ENCODE data around the gene PPP2R2C. TPM values are rescaled to one million over a fixed set of nuclear protein-coding genes. Genes with fewer than 3 reads are reported as not detected.

The PPP2R2C gene
- total RNA-seq, 1 experiment from 2014 or later = 8.1 TPM

GRCh38 chr4:6466756-6467381 is 5.5 kb downstream of the PPP2R2C start:
- Histone ChIP-seq H3K4me2 (ENCODE audit: insufficient read depth, insufficient read length, low read length) (no peak overlapping the region), H3K79me2 (ENCODE audit: insufficient read depth, low read length) (no peaks in the 10 kb centered on the region), H3K4me1 (ENCODE audit: insufficient read depth, low read length) (no peaks in the 10 kb centered on the region), H3K9ac (ENCODE audit: extremely low read depth, insufficient read length, low read length) (no peak overlapping the region), H3K23ac (ENCODE audit: insufficient read length, low read depth, low read length) (no peak overlapping the region), H3T11ph (ENCODE audit: low read length) (no peak overlapping the region), H3K4ac (ENCODE audit: low read depth, low read length) (no peak overlapping the region), H2BK5ac (ENCODE audit: insufficient read length, low read length) (no peak overlapping the region), H3K23me2 (ENCODE audit: insufficient read length, low read depth, low read length, poor library complexity, severe bottlenecking) (no peaks in the 10 kb centered on the region), H4K91ac (ENCODE audit: insufficient read length, low read depth, low read length) (no peak overlapping the region), H2AFZ (ENCODE audit: low read length) (no peak overlapping the region), H4K5ac (ENCODE audit: insufficient read length, low read depth, low read length) (no peak overlapping the region), H3K27me3 (ENCODE audit: insufficient read depth, low read length) (peaks cover 11% of the 10 kb centered on the region; the same call in 1 of the 2 replicates), H4K8ac (replicated peaks; ENCODE audit: insufficient read length, low read depth, low read length) (no peak overlapping the region), H2AK5ac (ENCODE audit: insufficient read length, low read length) (no peak overlapping the region), H3K27ac (ENCODE audit: insufficient read length, low read depth, low read length) (no peak overlapping the region), H3K18ac (ENCODE audit: insufficient read length, low read depth, low read length) (no peak overlapping the region), H2BK12ac (ENCODE audit: insufficient read length, low read depth, low read length) (no peak overlapping the region), H3K9me3 (ENCODE audit: control insufficient read depth, low read depth, low read length) (no peaks in the 10 kb centered on the region), H3K56ac (ENCODE audit: insufficient read length, low read depth, low read length) (no peak overlapping the region), H3K79me1 (ENCODE audit: insufficient read depth, low read depth, low read length, poor library complexity, severe bottlenecking) (no peaks in the 10 kb centered on the region), H2BK15ac (ENCODE audit: low read depth, low read length) (no peak overlapping the region), H2BK20ac (ENCODE audit: low read depth, low read length, poor library complexity, severe bottlenecking) (no peak overlapping the region), H3K14ac (ENCODE audit: insufficient read depth, low read length) (no peak overlapping the region), H4K20me1 (ENCODE audit: control insufficient read depth, insufficient read depth, insufficient read length) (peaks cover 4% of the 10 kb centered on the region), H2BK120ac (ENCODE audit: low read depth, low read length, poor library complexity, severe bottlenecking) (no peak overlapping the region)
- Mint-ChIP-seq H3K36me3 (ENCODE audit: insufficient read depth in 1 of 3, low read depth in 3 of 3) (no peaks in the 10 kb centered on the region), H3K27ac (no peak overlapping the region; a peak in 1 of 7 replicates), H3K9me3 (no peaks in the 10 kb centered on the region; a peak in 1 of 5 replicates), H3K4me1 (peaks cover 15 to 21% of the 10 kb centered on the region in 2 experiments), H3K4me3 (no peak overlapping the region), H3K27me3 (ENCODE audit: low read depth) (peaks cover 50% of the 10 kb centered on the region)
- no peak for DNase-seq
- WGBS (ENCODE audit: extremely low coverage, insufficient read length, low lambda C conversion rate) = no CpG with 5 or more reads among the region's 9 CpGs
- TF ChIP-seq, protein P1, sequence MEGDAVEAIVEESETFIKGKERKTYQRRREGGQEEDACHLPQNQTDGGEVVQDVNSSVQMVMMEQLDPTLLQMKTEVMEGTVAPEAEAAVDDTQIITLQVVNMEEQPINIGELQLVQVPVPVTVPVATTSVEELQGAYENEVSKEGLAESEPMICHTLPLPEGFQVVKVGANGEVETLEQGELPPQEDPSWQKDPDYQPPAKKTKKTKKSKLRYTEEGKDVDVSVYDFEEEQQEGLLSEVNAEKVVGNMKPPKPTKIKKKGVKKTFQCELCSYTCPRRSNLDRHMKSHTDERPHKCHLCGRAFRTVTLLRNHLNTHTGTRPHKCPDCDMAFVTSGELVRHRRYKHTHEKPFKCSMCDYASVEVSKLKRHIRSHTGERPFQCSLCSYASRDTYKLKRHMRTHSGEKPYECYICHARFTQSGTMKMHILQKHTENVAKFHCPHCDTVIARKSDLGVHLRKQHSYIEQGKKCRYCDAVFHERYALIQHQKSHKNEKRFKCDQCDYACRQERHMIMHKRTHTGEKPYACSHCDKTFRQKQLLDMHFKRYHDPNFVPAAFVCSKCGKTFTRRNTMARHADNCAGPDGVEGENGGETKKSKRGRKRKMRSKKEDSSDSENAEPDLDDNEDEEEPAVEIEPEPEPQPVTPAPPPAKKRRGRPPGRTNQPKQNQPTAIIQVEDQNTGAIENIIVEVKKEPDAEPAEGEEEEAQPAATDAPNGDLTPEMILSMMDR (conservative IDR thresholded peaks at IDR 0.05) = no peak

Measured in H9 (cell line).